HCT116 (cell line): ENCODE results near the gene ANKS4B. TPM values are rescaled to one million over a fixed set of nuclear protein-coding genes. Genes with fewer than 3 reads are reported as not detected.
"Not testable (repeated sequence)": the region's sequence is repeated elsewhere in the genome, so short reads cannot be mapped to it uniquely, and the experiment has no call there.

Experiments used
- ATAC-seq: fragments of 200-7000 bp; cut with Tn5 transposase; 2 replicates; pipeline ENCODE4 v1.9.1; 2020; ENCODE audit warnings: mild to moderate bottlenecking, moderate library complexity
- BruUV-seq: library from RNA; stranded (reverse); fragments of 400-500 nt; replicated peaks from 2 replicates; lab custom pipeline; 2021; lab: Mats Ljungman, UMichigan
- CTCF ChIA-PET: fragments of 300-600 bp; sonication (Branson Sonifier 250); formaldehyde crosslinking; loops from one replicate; lab custom pipeline; 2021; ENCODE audit warnings: antibody characterized with exemption; lab: Charles Lee
- POLR2A ChIA-PET: fragments of 300-600, 350-600 bp; sonication (Branson Sonifier 250); formaldehyde crosslinking; loops from one replicate; lab custom pipeline; 2021; ENCODE audit warnings: antibody characterized with exemption; lab: Charles Lee
- RAD21 ChIA-PET, 2 experiments: fragments of 300-600 bp; sonication (Branson Sonifier 250); formaldehyde crosslinking; loops; one replicate each; lab custom pipeline; 2023; ENCODE audit warnings: low total read pairs in 2 of 2; ENCODE audit not compliant: uncharacterized antibody in 2 of 2, unreplicated experiment in 2 of 2, low non-redundant PET in 1 of 2; lab: Charles Lee
- DNase-seq: peaks from one replicate; pipeline ENCODE4 v3.0.0-alpha.2; 2010; ENCODE audit warnings: low read depth, low spot score
- H2AFZ ChIP-seq: fragments of 200-600 bp; shearing (Covaris generic), sonication (generic); 2 replicates; pipeline ENCODE4 v1.6.1; 2017; ENCODE audit warnings: low read depth, mixed run types, mixed read lengths, antibody characterized with exemption, low read length; ENCODE audit not compliant: poor library complexity, severe bottlenecking
- H3K27ac ChIP-seq: 2 replicates; pipeline ENCODE4 v1.5.1; 2012; ENCODE audit warnings: low read depth, low read length
- H3K27me3 ChIP-seq: fragments of 200-600 bp; sonication (generic); 2 replicates; pipeline ENCODE4 v1.6.1; 2016; ENCODE audit warnings: mixed run types, low read length, mixed read lengths; ENCODE audit not compliant: insufficient read depth
- H3K36me3 ChIP-seq, 2 experiments: fragments of 200-500 bp in 1 of 2; fragments of 200-600 bp in 1 of 2; sonication (Bioruptor generic) in 1 of 2; sonication (generic) in 1 of 2; 2 replicates each; pipeline versions ENCODE4 v1.5.1 to v1.6.1; 2014 to 2016; ENCODE audit warnings: low read length in 2 of 2, inconsistent platforms in 1 of 2, mixed read lengths in 1 of 2, mixed run types in 1 of 2; ENCODE audit not compliant: insufficient read depth in 2 of 2, control insufficient read depth in 1 of 2
- H3K4me1 ChIP-seq, 2 experiments: fragments of 200-600 bp in 1 of 2; sonication (generic) in 1 of 2; 2 replicates each; pipeline versions ENCODE4 v1.5.1 to v1.6.1; 2012 to 2017; ENCODE audit warnings: low read length in 2 of 2, inconsistent platforms in 1 of 2, mild to moderate bottlenecking in 1 of 2, mixed read lengths in 1 of 2, mixed run types in 1 of 2, moderate library complexity in 1 of 2; ENCODE audit not compliant: insufficient read depth in 2 of 2, control insufficient read depth in 1 of 2
- H3K4me2 ChIP-seq: fragments of 200-600 bp; sonication (generic); 2 replicates; pipeline ENCODE4 v1.6.1; 2017; ENCODE audit warnings: mixed run types, low read length, mixed read lengths
- H3K4me3 ChIP-seq, 2 experiments: fragments of 200-600 bp in 1 of 2; sonication (generic) in 1 of 2; replicated peaks in 1 of 2; 2 replicates each; pipeline ENCODE4 v1.5.1; 2011 to 2016; ENCODE audit warnings: low read length in 2 of 2, control low read depth in 1 of 2, low read depth in 1 of 2, mild to moderate bottlenecking in 1 of 2, mixed read lengths in 1 of 2, mixed run types in 1 of 2
- H3K79me2 ChIP-seq: fragments of 200-600 bp; sonication (generic); 2 replicates; pipeline ENCODE4 v1.6.1; 2017; ENCODE audit warnings: mild to moderate bottlenecking, mixed run types, low read length, moderate library complexity, mixed read lengths; ENCODE audit not compliant: insufficient read depth
- H3K9ac ChIP-seq: fragments of 200-600 bp; sonication (generic); 2 replicates; pipeline ENCODE4 v1.6.1; 2016; ENCODE audit warnings: low read length, mixed read lengths
- H3K9me2 ChIP-seq: fragments of 200-600 bp; sonication (generic), shearing (Covaris generic); 2 replicates; pipeline ENCODE4 v1.6.1; 2017; ENCODE audit warnings: mixed run types, mild to moderate bottlenecking, moderate library complexity; ENCODE audit not compliant: insufficient read depth
- H3K9me3 ChIP-seq, 2 experiments: fragments of 200-500 bp in 1 of 2; fragments of 200-600 bp in 1 of 2; sonication (Bioruptor generic) in 1 of 2; sonication (generic) in 1 of 2; 2 replicates each; pipeline ENCODE4 v1.6.1; 2014 to 2017; ENCODE audit warnings: low read length in 2 of 2, mixed read lengths in 2 of 2, inconsistent platforms in 1 of 2, low read depth in 1 of 2, mild to moderate bottlenecking in 1 of 2, mixed run types in 1 of 2, moderate library complexity in 1 of 2; ENCODE audit not compliant: control insufficient read depth in 1 of 2, insufficient read depth in 1 of 2
- H4K20me1 ChIP-seq: fragments of 200-600 bp; sonication (generic), shearing (Covaris generic); 2 replicates; pipeline ENCODE4 v1.6.1; 2017; ENCODE audit warnings: mixed run types, mild to moderate bottlenecking, moderate library complexity; ENCODE audit not compliant: insufficient read depth
- CEBPB ChIP-seq: IDR thresholded peaks from 2 replicates; pipeline ENCODE4 v1.6.1; 2012; ENCODE audit warnings: low read depth
- EGR1 ChIP-seq: IDR thresholded peaks from 2 replicates; pipeline ENCODE4 v1.6.1; 2012; ENCODE audit warnings: low read depth
- EZH2phosphoT487 ChIP-seq: fragments of 200-600 bp; IDR thresholded peaks from 2 replicates; pipeline ENCODE4 v1.6.1; 2018; ENCODE audit warnings: antibody characterized with exemption, borderline replicate concordance
- JUND ChIP-seq: IDR thresholded peaks from 2 replicates; pipeline ENCODE4 v1.6.1; 2012
- MAX ChIP-seq: IDR thresholded peaks from 2 replicates; pipeline ENCODE4 v1.6.1; 2012
- POLR2A ChIP-seq: IDR thresholded peaks from 2 replicates; pipeline ENCODE4 v1.7.0; 2011; ENCODE audit warnings: borderline replicate concordance; ENCODE audit not compliant: insufficient read depth, insufficient read length; ENCODE audit errors: extremely low read depth
- RAD21 ChIP-seq: IDR thresholded peaks from 2 replicates; pipeline ENCODE4 v1.6.1; 2012; ENCODE audit warnings: low read depth, mild to moderate bottlenecking
- SIN3A ChIP-seq: IDR thresholded peaks from 2 replicates; pipeline ENCODE4 v1.6.1; 2012; ENCODE audit warnings: low read depth
- SRF ChIP-seq: IDR thresholded peaks from 2 replicates; pipeline ENCODE4 v1.6.1; 2012; ENCODE audit warnings: low read depth
- YY1 ChIP-seq: IDR thresholded peaks from 2 replicates; pipeline ENCODE4 v1.6.1; 2011; ENCODE audit warnings: low read length, low read depth, moderate library complexity, mild to moderate bottlenecking; ENCODE audit not compliant: insufficient replicate concordance; ENCODE audit errors: extremely low read depth
- ZNF274 ChIP-seq: fragments of 200-500 bp; sonication (Bioruptor generic); IDR thresholded peaks from 2 replicates; pipeline ENCODE4 v1.6.1; 2014; ENCODE audit warnings: mild to moderate bottlenecking, low read depth, low read length, inconsistent platforms
- intact Hi-C: fragments of 100-400 bp; cut with micrococcal nuclease; formaldehyde crosslinking; loops from 2 replicates; pipeline ENCODE4 v1.10.0; 2022
- total RNA-seq: library from RNA; stranded (reverse); gene quantifications from one replicate; pipeline ENCODE4 v1.2.1, GENCODE V29; 2021; ENCODE audit not compliant: unreplicated experiment
- TF ChIP-seq, protein P1 (sequence below): IDR thresholded peaks from 2 replicates; pipeline ENCODE4 v1.6.1; 2012

ANKS4B gene
- total RNA-seq, 1 experiment from 2014 or later = not detected

DNA sequence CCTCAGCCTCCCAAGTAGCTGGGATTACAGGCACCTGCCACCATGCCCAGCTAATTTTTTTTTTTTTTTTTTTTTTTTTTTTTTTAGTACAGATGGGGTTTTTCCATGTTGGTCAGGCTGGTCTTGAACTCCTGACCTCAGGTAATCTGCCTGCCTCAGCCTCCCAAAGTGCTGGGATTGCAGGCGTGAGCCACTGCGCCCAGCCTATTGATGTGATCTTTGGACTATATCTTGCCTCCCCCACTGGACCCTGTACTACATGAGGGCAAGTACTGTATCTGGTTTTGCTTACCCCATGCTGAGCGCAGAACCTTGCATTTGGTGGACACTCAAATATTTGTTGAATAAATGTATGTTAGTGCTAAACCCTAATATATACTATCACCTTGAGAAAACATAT lies 39.3 kb downstream of the ANKS4B start:
- ATAC-seq, H3K9me2 ChIP-seq, H2AFZ ChIP-seq, H3K27ac ChIP-seq, DNase-seq, H3K36me3 ChIP-seq, H3K4me1 ChIP-seq, BruUV-seq, H3K4me3 ChIP-seq, CTCF ChIA-PET, H3K4me2 ChIP-seq, intact Hi-C loops, H3K9ac ChIP-seq, H3K79me2 ChIP-seq, H4K20me1 ChIP-seq, H3K27me3 ChIP-seq, POLR2A ChIA-PET, RAD21 ChIA-PET, H3K9me3 ChIP-seq: not testable (repeated sequence)

DNA sequence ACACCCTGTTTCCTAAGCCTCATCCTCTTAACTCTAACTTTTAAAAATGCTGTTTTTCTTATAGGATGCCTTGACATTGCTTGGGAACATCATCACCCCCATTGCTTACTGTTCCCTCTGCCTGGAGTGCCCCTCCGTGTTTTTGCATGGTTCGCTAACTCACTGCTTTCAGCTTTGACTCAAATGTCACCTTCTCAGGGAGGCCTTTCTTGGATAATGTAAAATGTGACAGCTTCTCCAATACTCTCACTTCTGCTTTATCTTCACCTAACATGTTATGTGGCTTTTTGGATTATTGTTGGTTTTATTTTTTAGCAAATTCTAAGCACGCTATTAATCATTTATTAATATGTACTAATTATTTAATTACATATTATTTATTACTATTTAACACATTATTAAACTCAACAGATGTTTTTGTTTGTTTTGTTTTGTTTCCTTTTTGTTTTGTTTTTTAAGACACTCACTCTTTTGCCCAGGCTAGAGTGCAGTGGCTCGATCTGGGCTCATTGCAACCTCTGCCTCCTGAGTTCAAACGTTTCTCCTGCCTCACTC lies 40.8 kb downstream of the ANKS4B start:
- Histone ChIP-seq H2AFZ (no peak overlapping the region), H3K4me2 (no peak overlapping the region), H3K79me2 (no peaks in the 10 kb centered on the region), H3K4me1 (peaks cover 0 to 18% of the 10 kb centered on the region in 2 experiments; a peak in 1 of 4 replicates), H3K27me3 (no peaks in the 10 kb centered on the region; the same call in 1 of the 2 replicates), H3K4me3 (no peak overlapping the region), H3K27ac (no peak overlapping the region), H3K9me3 (no peaks in the 10 kb centered on the region)
- ChIA-PET CTCF (no interaction called here), POLR2A (no interaction called here)
- BruUV-seq = no TSS peak
- intact Hi-C loops = no loop called here
- ATAC-seq = no peak
- DNase-seq = no peak
- no peak for TF ChIP-seq EGR1
- TF ChIP-seq YY1 = no peak
- no peak for TF ChIP-seq SIN3A
- no peak for TF ChIP-seq EZH2phosphoT487
- no peak for TF ChIP-seq POLR2A
- no peak for TF ChIP-seq JUND
- TF ChIP-seq ZNF274 = no peak
- TF ChIP-seq, protein P1, sequence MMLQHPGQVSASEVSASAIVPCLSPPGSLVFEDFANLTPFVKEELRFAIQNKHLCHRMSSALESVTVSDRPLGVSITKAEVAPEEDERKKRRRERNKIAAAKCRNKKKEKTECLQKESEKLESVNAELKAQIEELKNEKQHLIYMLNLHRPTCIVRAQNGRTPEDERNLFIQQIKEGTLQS = no peak
- TF ChIP-seq MAX = no peak
- TF ChIP-seq CEBPB = no peak
- no peak for TF ChIP-seq RAD21
- TF ChIP-seq SRF = no peak
- TF ChIP-seq, all 23 proteins: peak for 0
- Histone ChIP-seq H4K20me1 (no peaks in the 10 kb centered on the region), H3K36me3 (no peaks in the 10 kb centered on the region), H3K9me2 (no peaks in the 10 kb centered on the region), H3K9ac (no peak overlapping the region)
- RAD21 ChIA-PET = no interaction called here
